Left cardiac atrium (tissue), 4 donors: ENCODE results near the gene CTSL. TPM values are rescaled to one million over a fixed set of nuclear protein-coding genes. Genes with fewer than 3 reads are reported as not detected.

Experiments
- ATAC-seq, 2 donors: fragments of 200-7000 bp; cut with Tn5 transposase; one replicate each; pipeline ENCODE4 v1.9.1; 2020; ENCODE audit warnings: mild to moderate bottlenecking in 2 of 2, moderate library complexity in 2 of 2
- DNase-seq: peaks from one replicate; pipeline ENCODE4 v3.0.0-alpha.2; 2020
- intact Hi-C, 2 donors: fragments of 100-400 bp; cut with DNase I; formaldehyde crosslinking; loops; one replicate each; pipeline versions ENCODE4 v1.14.1 to v1.15.1; 2022 to 2023
- long read RNA-seq: library from polyadenylated mRNA; unstranded; transcript quantifications from one replicate; pipeline ENCODE4 v2.0.0, GENCODE V29; 2021
- total RNA-seq, 2 donors: library from RNA; stranded (reverse); fragmentation: NEBNext Ultra II Directional; extraction: Animal tissue kit (Norgen Biotek cat#: 25700); gene quantifications; one replicate each; pipeline ENCODE4 v1.2.1, GENCODE V29; 2021
- donor health status: DM: no; HTN: yes; CAD: no.
- donor health status: DM: no; HTN: yes; CAD: no; lungs with severe emphysema.
- donor health status: DM: yes; HTN: yes; CAD: no.
- donor health status: Dilated cardiomyopathy.

Gene CTSL
- 100 to 1,000 TPM; 162 to 165 TPM for total RNA-seq
- long read RNA-seq, transcript CTSL-201 (8 exons, 1,436 nt), result minor isoform, 43 of 132 reads
- long read RNA-seq, transcript CTSL-203 (8 exons, 2,177 nt), result major isoform, 62 of 132 reads
- long read RNA-seq, partial matches to known transcripts, result 2 of 132 reads
- long read RNA-seq, other reads (novel, unspliced or antisense), result 25 of 132 reads

DNA sequence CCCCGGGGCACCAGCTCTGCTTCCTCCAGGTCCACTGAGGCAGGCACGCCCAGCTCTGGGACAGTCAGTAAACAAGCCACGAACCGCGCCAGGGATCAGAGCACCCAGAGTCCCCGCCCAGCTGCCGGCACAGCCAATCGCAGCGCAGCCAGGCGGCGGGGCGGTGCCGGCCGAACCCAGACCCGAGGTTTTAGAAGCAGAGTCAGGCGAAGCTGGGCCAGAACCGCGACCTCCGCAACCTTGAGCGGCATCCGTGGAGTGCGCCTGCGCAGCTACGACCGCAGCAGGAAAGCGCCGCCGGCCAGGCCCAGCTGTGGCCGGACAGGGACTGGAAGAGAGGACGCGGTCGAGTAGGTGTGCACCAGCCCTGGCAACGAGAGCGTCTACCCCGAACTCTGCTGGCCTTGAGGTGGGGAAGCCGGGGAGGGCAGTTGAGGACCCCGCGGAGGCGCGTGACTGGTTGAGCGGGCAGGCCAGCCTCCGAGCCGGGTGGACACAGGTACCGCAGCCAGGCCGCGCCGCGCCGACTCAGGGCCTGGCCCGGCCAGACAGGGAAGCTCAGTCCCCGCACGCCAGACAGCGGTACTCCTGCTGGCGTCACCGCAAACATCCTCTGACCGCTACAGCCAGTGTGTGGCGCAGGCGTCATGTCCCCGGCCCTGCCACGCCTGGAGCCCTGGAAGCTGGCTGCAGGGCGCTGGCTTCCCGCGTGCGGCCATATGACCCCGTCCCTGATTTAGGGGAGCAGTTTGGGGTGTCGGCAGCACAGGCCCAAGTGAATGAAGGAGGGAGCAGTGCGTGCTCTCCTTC lies at the start of gene CTSL:
Gene CTSL, plus strand, starts transcription at position 220 of the 810 bp plus-strand sequence. CDS start 1,485 bp downstream, outside the sequence.
- intact Hi-C loops, result no loop called here
- ATAC-seq (peak; percentile 97 to 98), DNase-seq (peak; percentile 96)

DNA sequence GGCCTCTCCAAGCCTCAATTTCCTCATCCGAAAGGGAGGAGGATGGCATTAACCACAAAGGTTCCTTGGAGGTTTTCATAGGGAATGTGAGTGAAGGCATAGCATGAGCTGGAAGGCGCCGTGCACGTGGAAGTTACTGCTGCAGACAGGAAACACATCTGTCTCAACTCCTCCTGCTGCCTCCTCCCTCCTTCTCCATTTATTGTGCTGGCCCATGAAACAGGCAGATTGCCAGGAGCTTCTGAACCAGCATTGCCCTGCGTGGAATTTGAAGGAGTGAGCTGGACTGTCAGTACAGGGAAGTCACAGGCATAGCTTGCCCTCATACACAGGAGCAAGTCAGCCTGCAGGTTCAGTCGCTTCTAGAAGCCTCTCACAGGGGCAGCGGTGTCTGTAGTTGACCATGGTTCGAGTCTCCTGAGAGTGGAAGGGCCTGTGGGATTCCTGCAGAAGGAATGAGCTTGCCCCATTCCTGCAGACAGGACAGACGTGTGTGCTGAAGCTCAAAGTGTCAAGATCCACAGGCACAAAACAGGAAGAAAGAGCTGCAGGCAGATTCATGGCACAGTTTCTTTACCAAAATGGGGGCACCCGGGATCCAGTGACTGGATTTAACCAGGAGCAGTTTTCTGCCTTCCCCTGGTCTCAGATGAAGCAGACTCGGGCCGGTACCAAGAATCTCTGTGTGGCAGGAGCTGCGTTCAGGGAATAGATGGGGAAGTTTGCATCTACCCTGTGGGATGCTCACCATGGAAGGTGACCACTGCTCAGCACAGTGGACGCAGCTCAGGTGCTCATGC lies 48.7 kb upstream of the CTSL start:
- intact Hi-C loops, result loop anchor here in 1 of 2 donors (5.0 kb wide), 1 partner anchor 365 kb away; no protein-coding TSS in a partner anchor
- DNase-seq (peak; percentile 60), ATAC-seq (peak; percentile 45 to 62)

DNA sequence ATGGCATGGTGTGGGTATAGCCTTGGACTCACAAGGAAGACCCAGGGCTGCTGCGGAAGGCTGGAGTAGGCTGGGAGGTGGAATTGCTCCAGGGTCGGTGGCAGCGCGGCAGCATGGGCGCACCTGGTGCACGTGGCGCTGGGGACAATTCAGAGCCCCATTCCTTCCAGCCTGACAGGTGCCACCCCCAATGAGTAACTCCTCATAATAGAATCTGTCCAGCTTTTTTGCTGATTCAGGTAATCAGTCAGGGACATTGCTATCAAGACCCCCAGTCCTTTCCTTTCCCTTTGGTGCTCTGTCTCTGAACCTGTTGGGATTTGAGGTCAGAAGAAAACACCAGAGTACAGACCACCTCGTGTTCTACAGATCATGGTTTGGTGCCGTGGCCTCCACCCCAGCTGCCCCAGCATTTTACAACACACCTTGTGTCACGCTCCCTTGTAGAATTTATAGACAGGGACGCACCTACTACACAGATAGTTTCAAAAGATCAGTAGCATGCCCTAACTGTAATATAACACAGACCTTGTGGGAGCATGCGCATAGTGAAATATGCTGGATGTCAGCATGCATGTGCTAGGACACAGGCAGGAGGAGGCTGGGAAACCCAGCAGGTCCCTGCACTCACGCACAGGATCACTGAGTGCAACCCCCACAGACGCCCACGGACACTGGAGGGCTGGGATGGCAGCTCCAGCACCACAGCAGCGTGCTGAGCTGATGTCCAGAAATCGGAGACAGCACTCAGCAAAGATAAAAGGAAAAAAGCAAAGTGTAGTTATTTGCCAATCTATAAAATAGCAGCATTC lies 47.9 kb upstream of the CTSL start:
- ATAC-seq (no peak), DNase-seq (no peak)
- intact Hi-C loops, result loop anchor here in 1 of 2 donors (5.0 kb wide), 1 partner anchor 364 kb away; no protein-coding TSS in a partner anchor

DNA sequence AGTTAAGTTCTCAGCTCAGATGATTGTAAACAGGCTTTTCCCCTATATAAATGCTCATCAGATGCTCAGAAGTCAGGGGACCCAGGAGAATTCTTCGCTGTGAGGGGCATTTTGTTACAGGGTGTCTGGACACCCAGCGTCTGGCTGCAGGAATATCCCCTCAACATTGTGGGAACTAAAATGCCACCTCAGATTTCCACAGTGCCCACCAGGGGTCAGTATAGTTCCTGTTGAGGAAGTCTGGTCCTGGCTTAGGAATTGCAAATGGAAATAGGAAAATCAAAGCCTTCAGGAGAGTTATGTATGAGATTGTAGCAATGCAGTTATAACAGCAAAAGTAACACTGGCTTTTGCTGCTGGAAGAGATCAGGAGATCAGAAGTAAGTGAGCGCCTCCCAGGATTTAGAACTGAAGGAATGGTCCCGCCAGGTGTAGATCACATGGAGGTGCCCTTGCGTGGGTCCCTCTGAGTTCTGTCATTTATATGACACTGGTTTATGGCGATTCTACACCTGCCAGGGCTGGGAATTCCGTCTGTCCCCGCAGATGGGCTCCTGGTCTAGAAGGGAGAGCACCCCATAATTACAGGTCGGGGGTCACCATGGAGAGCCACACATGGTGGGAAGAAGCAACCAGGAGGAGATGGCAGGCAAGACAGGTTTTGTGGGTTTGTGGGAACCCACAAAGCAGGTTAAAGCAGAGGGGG lies 47.1 kb upstream of the CTSL start:
- peak; percentile 17 to 31 for ATAC-seq
- intact Hi-C loops, result loop anchor here in 1 of 2 donors (5.0 kb wide), 1 partner anchor 363 kb away; no protein-coding TSS in a partner anchor
- DNase-seq, result peak; percentile 62

DNA sequence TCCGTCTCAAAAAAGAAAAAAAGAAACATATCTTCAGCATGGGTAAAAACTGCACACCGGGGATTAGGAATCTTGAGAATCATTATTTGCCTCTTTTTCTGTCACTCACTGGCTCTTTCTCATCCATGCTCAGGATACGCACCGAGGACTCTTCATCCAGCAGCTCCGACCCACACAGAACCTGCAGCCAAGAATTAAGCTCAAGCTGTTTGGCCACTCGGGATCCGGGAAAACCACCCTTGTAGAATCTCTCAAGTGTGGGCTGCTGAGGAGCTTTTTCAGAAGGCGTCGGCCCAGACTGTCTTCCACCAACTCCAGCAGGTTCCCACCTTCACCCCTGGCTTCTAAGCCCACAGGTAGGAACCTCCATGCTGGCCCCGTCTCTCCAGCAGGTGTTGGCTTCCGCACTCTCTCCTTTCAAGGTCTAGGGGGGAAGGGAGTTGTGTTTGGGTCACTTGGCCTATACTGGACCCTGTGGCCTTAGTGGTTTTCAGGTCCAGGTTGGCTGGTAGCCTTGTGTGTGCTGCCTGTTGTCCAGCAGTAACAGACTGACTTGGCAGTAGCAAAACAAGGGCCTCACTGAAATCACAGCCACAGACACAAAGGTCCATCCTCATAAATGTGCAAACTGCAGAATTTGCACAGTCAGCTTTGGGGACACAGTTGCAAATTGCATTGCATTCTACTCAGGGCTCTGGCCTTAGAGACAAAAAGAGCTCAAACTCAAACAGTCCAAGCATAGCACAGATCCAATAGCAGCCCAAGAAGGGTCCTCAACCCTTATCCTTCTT lies 44.5 kb upstream of the CTSL start:
- no peak for ATAC-seq
- intact Hi-C loops, result loop anchor here (5.0 kb wide), 1 partner anchor 131 kb away; no protein-coding TSS in a partner anchor
- no peak for DNase-seq

DNA sequence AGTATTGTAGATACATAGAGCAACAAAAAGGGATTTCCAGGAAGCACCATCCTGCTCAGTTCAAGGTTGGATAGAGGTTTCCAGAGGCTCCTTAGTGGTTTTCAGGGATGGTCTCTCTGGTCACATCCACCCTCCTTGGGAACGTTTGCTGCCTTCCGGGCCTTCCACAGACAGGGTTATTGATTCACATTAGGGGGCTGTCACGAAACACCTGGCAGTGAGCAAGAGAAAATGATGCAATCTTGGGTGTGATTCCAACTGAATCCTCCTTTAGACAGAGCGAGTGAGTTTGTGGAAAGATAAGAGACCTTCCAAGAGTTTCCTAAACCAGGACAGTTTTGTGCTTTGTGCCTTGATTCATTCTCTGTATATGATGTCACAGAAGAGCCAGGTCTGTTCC lies 43.8 kb upstream of the CTSL start:
- ATAC-seq, result no peak
- no peak for DNase-seq
- intact Hi-C loops, result loop anchor here (5.0 kb wide), 1 partner anchor 130 kb away; no protein-coding TSS in a partner anchor

DNA sequence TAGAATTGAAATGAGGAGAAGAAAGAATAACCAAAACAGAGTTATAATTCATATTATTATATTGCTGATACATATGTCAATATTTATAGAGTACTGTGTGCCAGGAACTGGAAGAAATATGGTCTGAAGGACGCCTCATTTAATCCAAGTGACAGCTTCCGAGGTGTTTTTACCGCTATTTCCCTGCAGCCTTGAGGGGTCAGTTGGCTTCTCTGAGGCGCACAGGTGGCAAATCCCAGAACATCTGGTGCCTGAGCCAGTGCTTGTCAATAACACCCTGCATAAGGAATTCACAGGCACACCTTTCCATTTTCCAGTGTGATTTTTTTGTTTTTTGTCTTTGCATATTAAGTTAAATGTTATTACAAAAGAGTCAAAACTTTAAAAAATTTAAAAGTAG lies 43.3 kb upstream of the CTSL start:
- intact Hi-C loops, result loop anchor here (5.0 kb wide), 1 partner anchor 130 kb away; no protein-coding TSS in a partner anchor
- ATAC-seq, result no peak

DNA sequence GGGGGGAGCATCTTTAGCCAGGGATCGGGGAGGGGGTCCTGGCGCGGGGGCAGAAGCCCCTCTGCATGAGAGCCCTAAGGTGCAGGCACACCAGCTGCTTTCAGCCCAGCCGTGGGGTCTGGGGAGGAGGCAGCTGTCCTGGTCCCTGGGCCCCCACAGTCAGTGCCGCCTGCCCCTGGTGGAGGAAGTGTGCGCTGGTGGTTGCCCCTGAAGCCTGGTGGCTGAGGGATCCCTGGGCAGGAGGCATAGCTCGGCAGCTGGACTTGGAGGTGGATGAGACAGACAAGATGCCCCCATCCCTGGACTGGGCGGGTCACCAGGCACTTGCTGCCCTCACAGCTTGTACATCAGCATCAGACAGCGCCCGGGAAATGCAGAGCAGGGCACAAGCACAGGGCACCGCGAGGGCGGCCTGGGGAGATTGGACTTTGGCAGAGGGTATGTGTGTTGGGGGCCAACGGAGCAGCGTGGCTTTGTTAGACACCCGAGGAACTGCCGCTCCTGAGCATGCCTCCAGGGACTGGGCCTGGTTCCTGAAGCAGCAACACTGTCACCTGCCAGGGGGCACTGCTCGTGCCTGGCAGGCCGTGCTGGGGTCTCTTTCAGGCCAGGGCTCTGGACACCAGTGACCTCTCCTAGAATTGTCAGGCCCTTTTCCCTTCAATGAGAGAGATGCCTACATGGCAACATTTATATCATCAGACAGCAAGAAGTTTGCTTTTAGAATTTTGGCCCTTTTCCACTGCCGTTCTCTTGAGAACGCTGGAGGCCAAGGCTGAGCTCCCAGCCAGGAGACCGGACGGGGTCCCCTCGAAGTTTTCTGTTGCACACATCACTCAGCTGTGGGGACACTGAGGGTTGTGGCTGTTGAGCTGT lies 41.9 kb upstream of the CTSL start:
- intact Hi-C loops, result loop anchor here (2.0 to 5.0 kb wide), 2 partner anchors 128 to 357 kb away; no protein-coding TSS in a partner anchor
- no peak for ATAC-seq
- DNase-seq, result no peak

More for the DNA sequence above, 43.3 kb upstream of the CTSL start:
- no peak for DNase-seq

DNA sequence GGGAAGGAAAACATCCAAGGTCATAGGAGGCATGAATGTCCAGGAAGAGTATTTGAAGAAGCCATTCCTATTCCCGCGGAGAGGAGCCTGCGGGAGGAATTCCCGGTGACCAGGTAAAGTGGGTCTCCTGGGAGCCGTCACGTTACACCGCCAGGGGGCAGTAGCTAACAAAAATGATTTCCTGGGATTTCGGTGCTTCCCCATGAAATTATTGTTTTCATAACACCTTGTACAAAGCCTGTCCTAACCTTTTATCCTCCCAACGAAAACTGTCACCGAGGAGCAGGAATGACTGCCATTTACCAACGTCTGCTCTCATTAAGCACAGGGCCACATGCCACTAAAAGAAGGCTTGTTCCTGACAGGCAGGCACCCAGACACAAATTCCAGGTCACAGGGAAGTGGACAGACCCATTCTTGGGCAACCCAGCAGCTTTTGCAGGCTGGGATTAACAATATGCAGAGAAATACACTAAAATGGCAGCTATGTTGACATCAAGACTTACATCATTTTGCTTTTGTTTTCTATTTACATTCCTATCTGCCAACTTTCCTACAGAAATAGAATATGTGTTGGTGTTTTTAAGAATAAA lies 41.2 kb upstream of the CTSL start:
- intact Hi-C loops, result loop anchor here (2.0 to 5.0 kb wide), 2 partner anchors 128 to 356 kb away; no protein-coding TSS in a partner anchor
- peak; percentile 7 to 31 for ATAC-seq
- DNase-seq, result peak; percentile 39

DNA sequence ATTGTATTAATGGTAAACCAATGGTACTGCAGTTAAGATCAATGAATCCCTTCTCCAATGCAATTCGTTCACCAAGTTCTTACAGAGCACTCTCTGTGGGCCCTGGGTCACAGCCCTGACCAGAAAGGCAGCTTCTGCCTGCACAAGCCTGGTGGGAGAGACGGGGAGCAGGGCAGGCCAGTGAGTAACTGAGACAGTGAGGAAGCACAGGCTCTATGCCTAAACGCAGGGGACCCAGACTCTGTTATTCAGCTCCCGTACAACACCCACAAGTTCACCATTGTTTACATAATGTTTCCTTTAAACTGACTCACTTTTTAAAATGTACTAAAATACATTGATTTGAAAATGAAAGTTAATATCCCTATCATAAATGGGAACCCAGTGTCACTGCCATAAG lies 40.5 kb upstream of the CTSL start:
- DNase-seq (no peak), ATAC-seq (no peak)
- intact Hi-C loops, result loop anchor here in 1 of 2 donors (2.0 kb wide), 1 partner anchor 355 kb away; no protein-coding TSS in a partner anchor

DNA sequence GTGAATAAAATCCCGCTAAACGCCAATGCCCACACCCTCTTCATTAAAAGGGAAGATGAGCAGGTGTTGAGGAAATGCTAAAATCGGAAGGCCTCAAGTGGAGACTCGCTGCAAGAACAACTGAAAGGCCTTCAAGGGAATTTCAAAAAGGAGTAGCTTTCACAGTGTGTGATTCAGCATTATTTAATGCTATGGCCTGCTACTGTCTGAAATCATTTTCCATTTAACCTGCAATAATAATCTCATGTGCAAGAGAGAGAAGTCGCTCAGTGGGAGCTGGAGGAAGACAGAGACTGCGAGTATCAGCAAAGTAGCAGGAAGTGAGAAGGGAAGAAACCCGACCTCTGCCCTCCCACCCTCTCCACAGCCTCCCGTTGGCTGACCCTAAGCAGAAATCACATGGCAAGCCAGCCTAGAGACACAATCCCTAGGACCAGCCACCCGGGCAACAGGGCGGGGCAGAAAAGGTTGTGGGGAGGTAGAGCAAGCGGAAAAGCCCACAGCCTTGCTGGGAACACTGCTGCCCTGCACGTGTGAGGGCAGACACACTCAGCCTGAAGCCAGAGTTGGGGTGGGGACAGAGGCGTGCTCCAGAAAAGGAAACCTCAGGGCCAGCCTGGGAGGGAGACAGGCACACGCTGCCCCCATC lies 39.9 kb upstream of the CTSL start:
- ATAC-seq, result peak in 1 of 2 donors; percentile 74
- peak; percentile 70 for DNase-seq
- intact Hi-C loops, result loop anchor here in 1 of 2 donors (2.0 kb wide), 1 partner anchor 355 kb away; no protein-coding TSS in a partner anchor

DNA sequence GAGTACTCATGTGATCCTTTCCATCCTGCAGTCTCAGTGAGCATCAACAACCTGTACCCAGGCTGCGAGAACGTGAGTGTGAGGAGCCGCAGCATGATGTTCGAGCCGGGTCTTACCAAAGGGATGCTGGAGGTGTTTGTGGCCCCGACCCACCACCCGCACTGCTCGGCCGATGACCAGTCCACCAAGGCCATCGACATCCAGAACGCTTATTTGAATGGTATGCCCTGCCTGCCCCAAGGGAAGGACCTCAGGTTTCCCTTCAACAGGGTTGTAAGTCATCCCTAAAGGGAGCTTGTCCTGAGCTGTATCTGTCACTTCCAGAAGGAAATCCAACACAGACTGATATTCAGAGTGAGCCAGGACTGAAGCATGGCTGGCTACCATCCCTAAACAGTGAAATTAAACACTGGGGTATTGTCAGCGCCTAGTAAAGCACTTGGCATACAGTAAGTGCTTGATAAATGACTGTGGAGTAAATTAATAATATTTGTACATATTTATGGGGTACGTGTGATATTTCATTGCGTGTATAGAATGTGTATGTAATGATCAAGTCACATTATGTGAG lies 39.3 kb upstream of the CTSL start:
- ATAC-seq (no peak), DNase-seq (no peak)
- intact Hi-C loops, result no loop called here

DNA sequence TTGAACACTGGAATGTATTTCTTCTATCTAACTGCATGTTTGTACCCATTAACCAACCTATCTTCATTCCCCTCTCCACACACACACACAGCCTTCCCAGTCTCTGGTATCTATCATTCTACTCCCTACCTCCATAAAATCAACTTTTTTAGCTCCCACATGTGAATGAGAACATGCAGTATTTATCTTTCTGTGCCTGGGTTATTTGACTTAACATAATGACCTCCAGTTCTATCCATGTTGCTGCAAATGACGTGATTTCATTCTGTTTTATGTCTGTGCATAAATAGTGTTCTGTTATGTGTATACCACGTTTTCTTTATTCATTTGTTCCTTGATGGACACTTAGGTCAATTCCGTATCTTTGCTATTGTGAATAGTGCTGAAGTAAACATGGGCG lies 38.7 kb upstream of the CTSL start:
- intact Hi-C loops, result no loop called here

DNA sequence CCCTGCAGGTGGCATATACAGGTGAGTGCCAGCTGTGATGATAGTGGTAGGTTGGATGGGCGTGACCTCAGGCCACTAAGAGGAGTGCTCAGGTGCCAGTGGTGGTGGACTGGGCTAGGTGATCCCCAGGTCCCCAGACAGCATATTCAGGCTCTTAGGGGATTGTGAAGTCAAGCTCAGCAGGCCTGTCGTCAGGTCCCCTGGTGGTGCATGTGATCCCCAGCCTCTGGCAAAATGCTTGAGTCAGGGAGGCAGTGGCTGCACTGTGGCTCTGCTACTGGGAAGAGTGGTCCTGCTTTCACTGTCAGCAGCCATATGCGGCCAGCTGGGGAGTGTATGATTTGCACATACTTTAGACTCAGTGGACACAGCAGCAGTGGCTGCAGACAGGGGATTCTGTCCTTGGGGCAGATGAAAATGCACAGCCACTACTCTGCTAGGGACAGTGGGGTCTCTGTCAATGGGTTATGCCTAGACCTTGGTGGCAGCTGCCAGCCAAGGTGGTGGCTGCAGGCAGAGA lies 31.6 kb upstream of the CTSL start:
- peak in 1 of 2 donors; percentile 29 for ATAC-seq
- no peak for DNase-seq
- intact Hi-C loops, result no loop called here

More for the DNA sequence above, 38.7 kb upstream of the CTSL start:
- DNase-seq, result no peak
- no peak for ATAC-seq
